OCI-LY1 (cell line): ENCODE data around the gene PGC.

Source experiments
- H2AFZ ChIP-seq: fragments of 200-600 bp; sonication (generic), shearing (Covaris generic); 2 replicates; pipeline ENCODE4 v1.6.0; 2014; ENCODE audit warnings: antibody characterized with exemption, mild to moderate bottlenecking, low read length
- H3F3A ChIP-seq: fragments of 200-600 bp; sonication (generic), shearing (Covaris generic); 2 replicates; pipeline ENCODE4 v1.6.0; 2014; ENCODE audit warnings: mild to moderate bottlenecking, antibody characterized with exemption, low read length, moderate library complexity; ENCODE audit not compliant: insufficient read depth
- H3K27ac ChIP-seq: fragments of 200-600 bp; sonication (generic); 2 replicates; pipeline ENCODE4 v1.5.1; 2014; ENCODE audit warnings: low read length, mixed run types, mild to moderate bottlenecking, low read depth; ENCODE audit not compliant: poor library complexity, severe bottlenecking
- H3K27me3 ChIP-seq: fragments of 200-600 bp; sonication (generic); 2 replicates; pipeline ENCODE4 v1.6.0; 2014; ENCODE audit warnings: antibody characterized with exemption, mild to moderate bottlenecking, low read length, moderate library complexity; ENCODE audit not compliant: insufficient read depth
- H3K36me3 ChIP-seq: fragments of 200-600 bp; sonication (generic); 2 replicates; pipeline ENCODE4 v1.6.1; 2014; ENCODE audit warnings: mild to moderate bottlenecking, antibody characterized with exemption, low read length, moderate library complexity, mixed read lengths; ENCODE audit not compliant: insufficient read depth
- H3K4me1 ChIP-seq: fragments of 200-600 bp; sonication (generic); 2 replicates; pipeline ENCODE4 v1.5.1; 2014; ENCODE audit warnings: mild to moderate bottlenecking, low read length, moderate library complexity; ENCODE audit not compliant: insufficient read depth, severe bottlenecking
- H3K4me2 ChIP-seq: fragments of 200-600 bp; sonication (generic), shearing (Covaris generic); 2 replicates; pipeline ENCODE4 v1.6.1; 2014; ENCODE audit warnings: low read length
- H3K4me3 ChIP-seq: fragments of 200-600 bp; sonication (generic); 2 replicates; pipeline ENCODE4 v1.5.1; 2014; ENCODE audit warnings: low read length, low read depth, mild to moderate bottlenecking, mixed read lengths; ENCODE audit not compliant: poor library complexity, severe bottlenecking
- H3K79me2 ChIP-seq: fragments of 200-600 bp; shearing (Covaris generic); 2 replicates; pipeline ENCODE4 v1.6.1; 2016; ENCODE audit warnings: mixed run types, low read length, mixed read lengths; ENCODE audit not compliant: insufficient read depth
- H3K9ac ChIP-seq: fragments of 200-600 bp; sonication (generic), shearing (Covaris generic); 2 replicates; pipeline ENCODE4 v1.6.1; 2014; ENCODE audit warnings: mild to moderate bottlenecking, low read length, mixed read lengths
- H3K9me2 ChIP-seq: fragments of 200-600 bp; sonication (generic), shearing (Covaris generic); 2 replicates; pipeline ENCODE4 v1.6.1; 2014; ENCODE audit warnings: low read depth, mild to moderate bottlenecking, low read length, mixed read lengths
- H3K9me3 ChIP-seq: fragments of 200-600 bp; shearing (Covaris generic); 2 replicates; pipeline ENCODE4 v1.6.1; 2014; ENCODE audit warnings: low read length, mixed read lengths
- H4K20me1 ChIP-seq: fragments of 200-600 bp; sonication (generic), shearing (Covaris generic); 2 replicates; pipeline ENCODE4 v1.6.0; 2016; ENCODE audit warnings: mild to moderate bottlenecking, low read length; ENCODE audit not compliant: insufficient read depth
- CTCF ChIP-seq: fragments of 200-600 bp; sonication (generic), shearing (Covaris generic); IDR thresholded peaks from 2 replicates; pipeline ENCODE4 v1.5.1; 2017; ENCODE audit warnings: mild to moderate bottlenecking, antibody characterized with exemption, low read length, moderate library complexity, mixed read lengths
- EZH2 ChIP-seq: fragments of 200-600 bp; sonication (generic), shearing (Covaris generic); IDR thresholded peaks from 2 replicates; pipeline ENCODE4 v1.8.0; 2017; ENCODE audit warnings: borderline replicate concordance, mixed run types, mild to moderate bottlenecking, antibody characterized with exemption, low read length, moderate library complexity, mixed read lengths

The PGC gene

GRCh38 chr6:41736186-41736733 is 10.9 kb downstream of the PGC start:
- Histone ChIP-seq H3K4me2 (peak overlapping the region; percentile 62), H3K79me2 (no peaks in the 10 kb centered on the region), H4K20me1 (no peaks in the 10 kb centered on the region), H3K36me3 (no peaks in the 10 kb centered on the region), H3K9me3 (no peaks in the 10 kb centered on the region), H3K4me1 (peaks cover 34% of the 10 kb centered on the region), H3K4me3 (peak overlapping the region; percentile 42), H3K9ac (no peak overlapping the region), H3K9me2 (no peaks in the 10 kb centered on the region), H3K27me3 (peaks cover 8% of the 10 kb centered on the region; the same call in 1 of the 2 replicates), H3F3A (no peaks in the 10 kb centered on the region), H2AFZ (no peak overlapping the region), H3K27ac (no peak overlapping the region)
- TF ChIP-seq CTCF (no peak), EZH2 (no peak)

- no peaks in the 10 kb centered on the region for H3K36me3 ChIP-seq
- peak within 1 kb of the TSS; percentile 79 for H3K4me3 ChIP-seq
- H3K27me3 ChIP-seq, result peaks cover 8% of the 10 kb centered on the region; the same call in 1 of the 2 replicates
- peaks cover 41% of the 10 kb centered on the region for H3K4me1 ChIP-seq
- H3F3A ChIP-seq, result no peaks in the 10 kb centered on the region
- no peak within 1 kb of the TSS for H2AFZ ChIP-seq
- peak within 1 kb of the TSS; percentile 78 for H3K4me2 ChIP-seq
- peak within 1 kb of the TSS; percentile 86 for H3K9ac ChIP-seq
- H4K20me1 ChIP-seq, result no peaks in the 10 kb centered on the region
- no peaks in the 10 kb centered on the region for H3K9me3 ChIP-seq
- TF ChIP-seq CTCF (peak; percentile 73), EZH2 (no peak)
- H3K27ac ChIP-seq, result peak within 1 kb of the TSS; percentile 93
- H3K9me2 ChIP-seq, result no peaks in the 10 kb centered on the region
- no peaks in the 10 kb centered on the region for H3K79me2 ChIP-seq
Observed at GRCh38 chr6:41735427-41736185, 11.6 kb downstream of the PGC start, which contains the start of gene TFEB. TSS of gene TFEB (minus strand) at chr6:41735608. CDS start at chr6:41691213, 44,395 bp downstream.

GRCh38 chr6:41734666-41735426 is 12.4 kb downstream of the PGC start:
- H3K4me2 ChIP-seq, result peak overlapping the region; percentile 78
- no peaks in the 10 kb centered on the region for H4K20me1 ChIP-seq
- no peaks in the 10 kb centered on the region for H3K9me3 ChIP-seq
- no peaks in the 10 kb centered on the region for H3F3A ChIP-seq
- H3K4me3 ChIP-seq, result peak overlapping the region; percentile 79
- H3K79me2 ChIP-seq, result no peaks in the 10 kb centered on the region
- no peak for TF ChIP-seq CTCF
- no peak for TF ChIP-seq EZH2
- H3K4me1 ChIP-seq, result peaks cover 48% of the 10 kb centered on the region
- no peaks in the 10 kb centered on the region for H3K36me3 ChIP-seq
- peaks cover 5% of the 10 kb centered on the region; the same call in 1 of the 2 replicates for H3K27me3 ChIP-seq
- peak overlapping the region; percentile 93 for H3K27ac ChIP-seq
- H3K9ac ChIP-seq, result peak overlapping the region; percentile 86
- no peak overlapping the region for H2AFZ ChIP-seq
- no peaks in the 10 kb centered on the region for H3K9me2 ChIP-seq
